Measurements from ENCODE around the gene C6orf141. TPM values are rescaled to one million over a fixed set of nuclear protein-coding genes. Genes with fewer than 3 reads are reported as not detected.

C6orf141 gene
- total RNA-seq, 1 experiment from 2014 or later: 31.6 TPM

DNA sequence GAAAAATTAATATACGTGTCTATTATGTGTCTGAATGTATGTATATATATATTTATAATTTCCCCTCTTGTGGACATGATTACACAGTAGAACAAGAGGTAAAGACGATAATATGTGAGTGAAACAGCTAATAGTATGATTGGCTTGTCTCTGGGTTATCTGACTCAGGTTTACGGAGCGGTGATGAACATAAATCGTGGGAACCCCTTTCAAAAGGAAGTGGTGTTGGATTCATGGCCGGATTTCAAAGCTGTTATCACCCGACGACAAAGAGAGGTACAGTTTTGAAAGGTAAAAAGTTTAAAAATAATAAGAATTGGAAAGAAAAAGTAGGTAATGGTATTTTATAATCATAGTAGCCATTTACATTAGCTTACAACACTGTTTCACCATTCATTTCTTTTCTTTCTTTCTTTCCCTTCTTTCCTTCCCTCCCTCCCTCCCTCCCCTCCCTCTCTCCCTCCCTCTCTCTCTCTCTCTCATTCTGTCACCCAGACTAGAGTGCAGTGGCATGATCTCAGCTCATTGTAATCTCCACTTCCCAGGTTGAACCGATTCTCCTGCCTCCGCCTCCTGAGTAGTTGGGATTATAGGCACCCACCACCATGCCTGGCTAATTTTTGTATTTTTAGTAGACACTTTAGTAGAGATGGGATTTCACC lies 34.9 kb upstream of the C6orf141 start:
- no TSS peak for BruUV-seq (replicated peaks)
- ChIA-PET CTCF (no interaction called here), POLR2A (no interaction called here), RAD21 (ENCODE audit: low non-redundant PET in 1 of 2, low total read pairs in 2 of 2, uncharacterized antibody in 2 of 2, unreplicated experiment in 2 of 2) (no interaction called here)
- Histone ChIP-seq H3K9me2 (ENCODE audit: insufficient read depth) (no peaks in the 10 kb centered on the region), H2AFZ (ENCODE audit: low read depth, low read length, poor library complexity, severe bottlenecking) (no peak overlapping the region), H3K4me3 (replicated peaks in 1 of 2; ENCODE audit: low read depth in 1 of 2, low read length in 2 of 2) (no peak overlapping the region), H3K9me3 (ENCODE audit: control insufficient read depth in 1 of 2, insufficient read depth in 1 of 2, low read depth in 1 of 2, low read length in 2 of 2) (no peaks in the 10 kb centered on the region), H3K36me3 (ENCODE audit: control insufficient read depth in 1 of 2, insufficient read depth in 2 of 2, low read length in 2 of 2) (no peaks in the 10 kb centered on the region), H3K9ac (ENCODE audit: low read length) (no peak overlapping the region), H3K27ac (ENCODE audit: low read depth, low read length) (no peak overlapping the region), H3K4me1 (ENCODE audit: control insufficient read depth in 1 of 2, insufficient read depth in 2 of 2, low read length in 2 of 2) (no peaks in the 10 kb centered on the region), H4K20me1 (ENCODE audit: insufficient read depth) (no peaks in the 10 kb centered on the region), H3K27me3 (ENCODE audit: insufficient read depth, low read length) (no peaks in the 10 kb centered on the region), H3K79me2 (ENCODE audit: insufficient read depth, low read length) (no peaks in the 10 kb centered on the region), H3K4me2 (ENCODE audit: low read length) (no peak overlapping the region)
- DNase-seq (ENCODE audit: low read depth, low spot score): no peak
- ATAC-seq: no peak
- TF ChIP-seq ZNF274 (IDR thresholded peaks at IDR 0.05; ENCODE audit: low read depth, low read length) (no peak), ELF1 (IDR thresholded peaks at IDR 0.05; ENCODE audit: borderline replicate concordance, low read depth) (no peak), POLR2A (IDR thresholded peaks at IDR 0.05; ENCODE audit: borderline replicate concordance, extremely low read depth, insufficient read depth, insufficient read length) (no peak), CEBPB (IDR thresholded peaks at IDR 0.05; ENCODE audit: low read depth) (no peak), JUND (IDR thresholded peaks at IDR 0.05) (no peak), POLR2AphosphoS5 (IDR thresholded peaks at IDR 0.05; ENCODE audit: low read depth, low read length) (no peak)
- TF ChIP-seq, protein P1, sequence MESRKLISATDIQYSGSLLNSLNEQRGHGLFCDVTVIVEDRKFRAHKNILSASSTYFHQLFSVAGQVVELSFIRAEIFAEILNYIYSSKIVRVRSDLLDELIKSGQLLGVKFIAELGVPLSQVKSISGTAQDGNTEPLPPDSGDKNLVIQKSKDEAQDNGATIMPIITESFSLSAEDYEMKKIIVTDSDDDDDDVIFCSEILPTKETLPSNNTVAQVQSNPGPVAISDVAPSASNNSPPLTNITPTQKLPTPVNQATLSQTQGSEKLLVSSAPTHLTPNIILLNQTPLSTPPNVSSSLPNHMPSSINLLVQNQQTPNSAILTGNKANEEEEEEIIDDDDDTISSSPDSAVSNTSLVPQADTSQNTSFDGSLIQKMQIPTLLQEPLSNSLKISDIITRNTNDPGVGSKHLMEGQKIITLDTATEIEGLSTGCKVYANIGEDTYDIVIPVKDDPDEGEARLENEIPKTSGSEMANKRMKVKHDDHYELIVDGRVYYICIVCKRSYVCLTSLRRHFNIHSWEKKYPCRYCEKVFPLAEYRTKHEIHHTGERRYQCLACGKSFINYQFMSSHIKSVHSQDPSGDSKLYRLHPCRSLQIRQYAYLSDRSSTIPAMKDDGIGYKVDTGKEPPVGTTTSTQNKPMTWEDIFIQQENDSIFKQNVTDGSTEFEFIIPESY (IDR thresholded peaks at IDR 0.05; ENCODE audit: extremely low read depth, insufficient replicate concordance, low read length): no peak
- TF ChIP-seq, protein P2, sequence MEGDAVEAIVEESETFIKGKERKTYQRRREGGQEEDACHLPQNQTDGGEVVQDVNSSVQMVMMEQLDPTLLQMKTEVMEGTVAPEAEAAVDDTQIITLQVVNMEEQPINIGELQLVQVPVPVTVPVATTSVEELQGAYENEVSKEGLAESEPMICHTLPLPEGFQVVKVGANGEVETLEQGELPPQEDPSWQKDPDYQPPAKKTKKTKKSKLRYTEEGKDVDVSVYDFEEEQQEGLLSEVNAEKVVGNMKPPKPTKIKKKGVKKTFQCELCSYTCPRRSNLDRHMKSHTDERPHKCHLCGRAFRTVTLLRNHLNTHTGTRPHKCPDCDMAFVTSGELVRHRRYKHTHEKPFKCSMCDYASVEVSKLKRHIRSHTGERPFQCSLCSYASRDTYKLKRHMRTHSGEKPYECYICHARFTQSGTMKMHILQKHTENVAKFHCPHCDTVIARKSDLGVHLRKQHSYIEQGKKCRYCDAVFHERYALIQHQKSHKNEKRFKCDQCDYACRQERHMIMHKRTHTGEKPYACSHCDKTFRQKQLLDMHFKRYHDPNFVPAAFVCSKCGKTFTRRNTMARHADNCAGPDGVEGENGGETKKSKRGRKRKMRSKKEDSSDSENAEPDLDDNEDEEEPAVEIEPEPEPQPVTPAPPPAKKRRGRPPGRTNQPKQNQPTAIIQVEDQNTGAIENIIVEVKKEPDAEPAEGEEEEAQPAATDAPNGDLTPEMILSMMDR (IDR thresholded peaks at IDR 0.05 in 2 of 3, conservative IDR thresholded peaks at IDR 0.05 in 1 of 3; ENCODE audit: borderline replicate concordance in 1 of 3, insufficient read depth in 1 of 3, low read depth in 2 of 3, low read length in 2 of 3): no peak
- intact Hi-C loops (cut with micrococcal nuclease): no loop called here

Measured in HCT116 (cell line).